ENCODE data around the gene TMEM69.

TMEM69 gene, protein sequence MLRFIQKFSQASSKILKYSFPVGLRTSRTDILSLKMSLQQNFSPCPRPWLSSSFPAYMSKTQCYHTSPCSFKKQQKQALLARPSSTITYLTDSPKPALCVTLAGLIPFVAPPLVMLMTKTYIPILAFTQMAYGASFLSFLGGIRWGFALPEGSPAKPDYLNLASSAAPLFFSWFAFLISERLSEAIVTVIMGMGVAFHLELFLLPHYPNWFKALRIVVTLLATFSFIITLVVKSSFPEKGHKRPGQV

DNA sequence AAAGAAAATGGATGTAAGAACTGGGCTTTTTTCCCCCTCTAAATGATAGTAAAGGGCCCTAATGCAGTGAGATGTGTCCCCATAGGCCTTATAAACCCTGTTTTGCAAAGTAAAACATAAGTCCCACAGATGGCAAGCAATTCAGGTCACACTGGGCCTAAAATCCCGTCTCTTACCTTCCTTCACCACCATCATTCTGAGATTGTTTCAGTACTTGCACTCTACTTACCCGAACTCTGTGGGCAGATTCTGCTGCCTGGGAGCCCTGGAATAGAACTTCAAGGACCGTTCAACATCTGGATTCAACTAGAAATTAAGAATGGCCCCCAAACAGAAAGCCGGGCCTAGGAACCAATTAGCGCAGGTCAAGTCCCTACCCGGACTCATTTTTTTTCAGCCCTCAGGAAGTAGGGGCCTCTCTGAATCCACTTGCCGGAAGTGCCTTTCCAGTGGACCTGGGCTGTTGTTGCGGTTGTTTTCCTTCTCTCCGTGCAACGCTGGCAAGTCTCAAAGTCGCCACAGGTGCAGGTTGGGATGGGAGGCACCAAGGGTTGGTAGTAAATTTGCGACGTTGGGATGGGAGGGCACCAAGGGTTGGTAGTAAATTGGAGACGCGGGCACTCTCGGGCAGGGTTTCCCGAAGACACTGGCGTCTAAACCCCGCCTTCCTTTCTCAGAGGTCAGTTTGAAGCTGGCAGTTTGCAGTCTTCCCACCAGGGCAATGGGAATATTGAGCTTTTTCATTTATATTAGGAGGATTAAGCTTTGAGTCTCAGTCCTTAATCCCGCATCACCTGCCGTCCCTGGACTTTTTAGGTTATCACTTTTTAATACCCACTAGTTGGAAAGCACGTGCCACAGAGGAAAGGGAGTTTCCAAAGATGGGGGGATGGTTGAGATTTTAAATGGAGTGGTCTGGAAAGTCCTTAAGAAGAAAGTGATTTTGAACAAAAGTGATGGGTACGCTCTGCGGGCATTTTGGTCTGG lies at the start of gene TMEM69:
Gene TMEM69 (plus strand): TSS at position 428 of the 987 bp plus-strand sequence. CDS start 2,888 bp downstream, outside the sequence.
- peak; percentile 75 for DNase-seq
- TF ChIP-seq, protein P1, sequence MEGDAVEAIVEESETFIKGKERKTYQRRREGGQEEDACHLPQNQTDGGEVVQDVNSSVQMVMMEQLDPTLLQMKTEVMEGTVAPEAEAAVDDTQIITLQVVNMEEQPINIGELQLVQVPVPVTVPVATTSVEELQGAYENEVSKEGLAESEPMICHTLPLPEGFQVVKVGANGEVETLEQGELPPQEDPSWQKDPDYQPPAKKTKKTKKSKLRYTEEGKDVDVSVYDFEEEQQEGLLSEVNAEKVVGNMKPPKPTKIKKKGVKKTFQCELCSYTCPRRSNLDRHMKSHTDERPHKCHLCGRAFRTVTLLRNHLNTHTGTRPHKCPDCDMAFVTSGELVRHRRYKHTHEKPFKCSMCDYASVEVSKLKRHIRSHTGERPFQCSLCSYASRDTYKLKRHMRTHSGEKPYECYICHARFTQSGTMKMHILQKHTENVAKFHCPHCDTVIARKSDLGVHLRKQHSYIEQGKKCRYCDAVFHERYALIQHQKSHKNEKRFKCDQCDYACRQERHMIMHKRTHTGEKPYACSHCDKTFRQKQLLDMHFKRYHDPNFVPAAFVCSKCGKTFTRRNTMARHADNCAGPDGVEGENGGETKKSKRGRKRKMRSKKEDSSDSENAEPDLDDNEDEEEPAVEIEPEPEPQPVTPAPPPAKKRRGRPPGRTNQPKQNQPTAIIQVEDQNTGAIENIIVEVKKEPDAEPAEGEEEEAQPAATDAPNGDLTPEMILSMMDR (IDR thresholded peaks at IDR 0.05; ENCODE audit: low read depth, low read length, missing control alignments) = peak; percentile 37
- Histone ChIP-seq H3K36me3 (replicated peaks) (peaks cover 10% of the 10 kb centered on the region), H3K4me3 (ENCODE audit: low read depth, low read length) (peak within 1 kb of the TSS; percentile 99), H3K27me3 (replicated peaks) (no peaks in the 10 kb centered on the region), H3K27ac (peak within 1 kb of the TSS; percentile 87)
- in situ Hi-C loops (cut with HindIII; ENCODE audit: low pct_ligation_motif_present, low sequenced_read_pairs) = no loop called here

DNA sequence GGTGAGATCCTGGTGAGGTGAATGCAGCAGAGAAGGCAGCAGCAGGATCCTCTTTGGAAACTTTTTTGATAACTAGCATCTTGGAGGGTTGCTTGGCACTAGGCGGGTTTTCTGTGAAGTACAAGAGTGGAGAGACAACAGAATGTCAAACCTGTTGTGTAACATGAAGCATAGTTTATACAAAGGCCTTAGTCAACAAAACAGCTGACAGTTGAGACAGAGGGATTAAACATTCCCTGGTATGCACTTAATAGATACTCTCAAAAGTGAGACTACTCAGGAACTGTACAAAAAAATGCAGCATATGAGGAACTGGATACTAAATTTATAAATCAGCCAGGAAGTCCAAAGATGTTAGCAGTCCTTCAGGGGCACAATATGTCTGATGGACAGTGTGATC lies 47.7 kb upstream of the TMEM69 start:
- no peak for DNase-seq
- Histone ChIP-seq H3K4me3 (ENCODE audit: low read depth, low read length) (no peak overlapping the region), H3K36me3 (replicated peaks) (peaks cover 51% of the 10 kb centered on the region), H3K27me3 (replicated peaks) (no peaks in the 10 kb centered on the region), H3K27ac (no peak overlapping the region)
- in situ Hi-C loops (cut with HindIII; ENCODE audit: low pct_ligation_motif_present, low sequenced_read_pairs) = no loop called here
- TF ChIP-seq, protein P1 (IDR thresholded peaks at IDR 0.05; ENCODE audit: low read depth, low read length, missing control alignments) = no peak

DNA sequence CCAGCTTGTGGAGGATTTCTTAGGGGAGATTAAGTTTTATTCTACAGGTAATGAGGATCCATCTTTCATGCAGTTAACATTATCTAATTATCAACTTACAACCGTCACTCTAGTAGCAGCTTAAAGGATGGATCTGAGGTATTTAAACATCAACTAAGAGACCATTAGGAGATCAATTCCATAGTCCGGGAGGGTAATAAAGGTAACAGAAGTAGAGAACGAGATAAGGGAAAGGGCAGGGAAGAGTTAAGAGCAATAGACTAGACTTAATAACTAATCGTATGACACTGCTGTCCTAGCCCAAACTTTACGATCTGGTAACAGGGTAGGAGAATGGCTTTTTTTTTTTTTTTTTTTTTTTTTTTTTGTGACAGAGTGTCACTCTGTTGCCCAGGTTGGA lies 44.7 kb upstream of the TMEM69 start:
- DNase-seq = no peak
- no peak overlapping the region for H3K27ac ChIP-seq
- H3K36me3 ChIP-seq (replicated peaks) = peaks cover 43% of the 10 kb centered on the region
- in situ Hi-C loops (cut with HindIII; ENCODE audit: low pct_ligation_motif_present, low sequenced_read_pairs) = no loop called here
- no peak overlapping the region for H3K4me3 ChIP-seq (ENCODE audit: low read depth, low read length)
- TF ChIP-seq, protein P1 (IDR thresholded peaks at IDR 0.05; ENCODE audit: low read depth, low read length, missing control alignments) = no peak
- no peaks in the 10 kb centered on the region for H3K27me3 ChIP-seq (replicated peaks)

DNA sequence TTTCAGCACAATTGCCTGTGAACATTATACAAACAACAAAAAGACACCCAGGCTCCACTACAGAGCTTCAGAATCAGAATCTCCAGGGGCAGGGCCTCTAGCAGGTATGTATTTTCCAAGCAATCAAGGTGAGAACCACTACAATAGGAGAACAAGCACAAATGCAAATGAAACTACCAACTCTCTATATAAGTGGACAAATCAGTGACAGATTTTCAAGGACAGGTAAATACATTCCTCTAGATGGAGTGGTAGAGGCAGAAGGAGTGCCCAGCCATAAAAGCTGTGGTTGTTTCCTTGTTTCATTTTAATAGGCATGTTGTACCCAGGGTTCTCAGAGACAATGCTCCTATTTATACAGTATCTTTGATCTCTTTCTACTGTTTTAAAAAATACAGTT lies 44.0 kb upstream of the TMEM69 start:
- in situ Hi-C loops (cut with HindIII; ENCODE audit: low pct_ligation_motif_present, low sequenced_read_pairs) = no loop called here
- no peak overlapping the region for H3K27ac ChIP-seq
- peaks cover 37% of the 10 kb centered on the region for H3K36me3 ChIP-seq (replicated peaks)
- no peak overlapping the region for H3K4me3 ChIP-seq (ENCODE audit: low read depth, low read length)
- TF ChIP-seq, protein P1 (IDR thresholded peaks at IDR 0.05; ENCODE audit: low read depth, low read length, missing control alignments) = peak; percentile 25
- no peaks in the 10 kb centered on the region for H3K27me3 ChIP-seq (replicated peaks)
- DNase-seq = no peak

DNA sequence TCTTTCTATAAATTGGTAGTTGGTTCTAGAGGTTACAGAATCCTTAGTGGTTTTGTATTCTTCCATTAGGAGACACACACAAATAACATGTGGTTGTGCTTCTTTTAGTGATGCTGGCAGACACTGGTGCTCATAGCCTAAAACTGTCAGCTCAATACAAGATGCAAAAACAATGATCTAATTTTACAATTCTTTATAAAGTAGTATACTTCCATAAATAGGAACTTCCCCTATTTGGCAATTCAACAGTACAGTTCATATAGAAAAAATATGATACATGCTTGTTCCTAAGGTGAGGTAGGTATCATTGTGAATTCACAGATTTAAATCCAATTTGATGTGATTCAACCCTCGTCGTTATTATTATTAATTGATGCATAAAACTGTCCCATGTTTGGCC lies 43.3 kb upstream of the TMEM69 start:
- in situ Hi-C loops (cut with HindIII; ENCODE audit: low pct_ligation_motif_present, low sequenced_read_pairs) = no loop called here
- no peak overlapping the region for H3K4me3 ChIP-seq (ENCODE audit: low read depth, low read length)
- no peak overlapping the region for H3K27ac ChIP-seq
- no peaks in the 10 kb centered on the region for H3K27me3 ChIP-seq (replicated peaks)
- peaks cover 37% of the 10 kb centered on the region for H3K36me3 ChIP-seq (replicated peaks)
- no peak for DNase-seq
- TF ChIP-seq, protein P1 (IDR thresholded peaks at IDR 0.05; ENCODE audit: low read depth, low read length, missing control alignments) = no peak

All from brain microvascular endothelial cell (primary cell).